HG02840 (cell line): Measurements from ENCODE around the gene MVK.

Experiments used
- ATAC-seq: cut with Tn5 transposase; IDR thresholded peaks from one replicate; pipeline ENCODE4 v1.9.1; 2021; ENCODE audit warnings: mild to moderate bottlenecking, moderate library complexity, moderate number of reproducible peaks; ENCODE audit not compliant: unreplicated experiment, low FRiP score

The MVK gene

GRCh38 chr12:109626378-109627115 lies 53.0 kb downstream of the MVK start:
- no peak for ATAC-seq

GRCh38 chr12:109627633-109628032 lies 54.0 kb downstream of the MVK start:
- ATAC-seq = no peak

GRCh38 chr12:109630107-109630506 lies 56.5 kb downstream of the MVK start:
- ATAC-seq = no peak

- ATAC-seq = no peak
Observed at GRCh38 chr12:109630815-109631214, 57.2 kb downstream of the MVK start.

- no peak for ATAC-seq
Observed at GRCh38 chr12:109631302-109631701, 57.7 kb downstream of the MVK start.

GRCh38 chr12:109631751-109632150 lies 58.2 kb downstream of the MVK start:
- ATAC-seq = no peak

GRCh38 chr12:109632342-109632741 lies 58.7 kb downstream of the MVK start:
- no peak for ATAC-seq

GRCh38 chr12:109635717-109636116 lies 62.1 kb downstream of the MVK start:
- no peak for ATAC-seq

- ATAC-seq = no peak
Observed at GRCh38 chr12:109637348-109637747, 63.8 kb downstream of the MVK start.

GRCh38 chr12:109637996-109638395 lies 64.4 kb downstream of the MVK start:
- no peak for ATAC-seq

- ATAC-seq = no peak
Observed at GRCh38 chr12:109638735-109639134, 65.1 kb downstream of the MVK start.

- ATAC-seq = no peak
Observed at GRCh38 chr12:109639151-109639872, 65.7 kb downstream of the MVK start.

GRCh38 chr12:109640961-109641360 lies 67.4 kb downstream of the MVK start:
- ATAC-seq = no peak

GRCh38 chr12:109641422-109641821 lies 67.8 kb downstream of the MVK start:
- no peak for ATAC-seq

GRCh38 chr12:109642506-109643132 lies 69.0 kb downstream of the MVK start:
- ATAC-seq = no peak

- ATAC-seq = no peak
Observed at GRCh38 chr12:109645194-109645593, 71.6 kb downstream of the MVK start.

- no peak for ATAC-seq
Observed at GRCh38 chr12:109645708-109646107, 72.1 kb downstream of the MVK start.
